CMK (cell line): ENCODE data around the gene FSTL1.

Experiments used
- DNase-seq: peaks from one replicate; pipeline ENCODE4 v3.0.0-alpha.2; 2010; ENCODE audit warnings: low read depth

FSTL1 gene

DNA sequence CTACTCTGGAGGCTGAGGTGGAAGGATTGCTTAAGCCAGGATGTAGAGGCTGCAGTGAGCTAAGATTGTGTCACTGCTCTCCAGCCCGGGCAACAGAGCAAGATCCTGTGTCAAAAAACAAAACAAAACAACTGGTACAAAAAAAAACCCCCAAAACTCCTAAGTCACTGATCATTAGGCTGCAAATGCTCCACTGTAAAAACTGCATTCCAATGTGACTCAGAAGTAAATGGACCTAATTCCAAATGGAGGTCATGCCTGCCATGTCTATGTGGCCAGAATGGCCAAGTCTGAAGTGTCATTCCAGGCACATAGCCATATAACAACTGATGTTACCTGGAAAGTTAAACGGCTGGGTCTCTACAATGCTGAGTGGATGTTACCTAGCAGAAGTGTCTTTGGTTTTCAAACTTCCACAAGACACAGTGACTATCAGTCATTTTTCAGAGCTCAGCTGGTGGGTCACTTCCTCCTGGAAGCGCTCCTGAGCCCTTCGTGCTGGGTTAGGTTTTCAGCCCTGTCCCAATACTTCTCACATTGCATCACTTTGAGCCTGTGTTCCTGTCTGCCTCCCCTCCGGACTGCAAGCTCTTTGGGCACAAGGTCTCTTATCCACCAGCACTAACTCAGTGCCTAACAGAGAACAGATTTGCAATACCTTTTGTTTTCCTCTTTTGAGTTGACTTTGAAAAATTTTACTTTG, 10.6 kb downstream of the FSTL1 start:
- DNase-seq: no peak

DNA sequence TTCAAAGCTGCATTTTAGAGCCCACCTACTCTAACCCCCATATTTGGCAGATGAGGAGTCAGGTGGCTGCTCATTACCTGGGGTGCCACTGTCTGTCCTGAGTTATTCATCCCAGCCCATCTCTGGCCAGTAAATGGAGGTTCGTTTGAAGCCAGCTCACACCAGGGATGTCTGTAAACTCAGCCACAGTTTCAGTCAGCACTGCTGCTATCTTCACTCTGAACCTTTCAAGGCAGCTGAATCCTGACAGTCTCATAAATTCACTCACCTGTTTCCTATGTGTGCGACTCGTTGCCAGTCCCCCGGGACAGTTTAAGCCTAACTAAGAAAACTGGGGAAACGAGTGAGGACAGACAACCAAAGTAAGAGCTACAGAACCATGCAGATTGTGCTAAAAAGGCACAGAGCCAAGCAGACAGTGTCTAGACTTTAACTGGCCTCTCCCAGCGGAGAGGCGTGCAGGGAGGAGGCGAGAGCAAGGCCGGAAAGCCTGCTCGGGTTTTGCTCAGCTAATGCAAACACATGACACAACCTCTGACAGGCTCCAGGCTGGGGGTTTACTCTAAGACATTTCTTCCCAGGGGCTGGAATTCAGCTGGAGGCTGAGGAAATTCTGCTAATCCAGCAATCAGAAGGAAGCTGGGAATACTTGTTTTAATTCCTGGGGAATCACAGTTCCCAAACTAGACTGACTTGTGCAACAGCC, 12.0 kb downstream of the FSTL1 start:
- no peak for DNase-seq

DNA sequence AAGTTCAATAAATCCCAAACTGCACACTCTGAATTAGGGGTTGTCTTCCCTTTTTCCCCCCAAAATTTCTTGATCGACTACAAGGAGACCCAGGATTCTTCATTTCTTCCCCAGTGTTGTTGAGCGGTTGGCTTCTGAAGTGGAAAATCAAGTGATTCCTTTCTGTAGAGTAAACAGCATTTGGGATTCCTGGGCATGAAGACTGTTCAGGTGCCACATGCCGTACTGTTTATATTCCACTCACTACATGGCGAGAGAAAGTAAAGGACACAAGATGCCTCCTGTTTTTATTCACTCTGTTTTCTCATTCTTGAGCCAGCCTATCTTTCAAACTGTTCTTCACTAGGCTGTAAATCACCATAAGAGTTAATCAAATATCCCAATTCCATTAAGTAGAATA, 12.6 kb downstream of the FSTL1 start:
- no peak for DNase-seq

DNA sequence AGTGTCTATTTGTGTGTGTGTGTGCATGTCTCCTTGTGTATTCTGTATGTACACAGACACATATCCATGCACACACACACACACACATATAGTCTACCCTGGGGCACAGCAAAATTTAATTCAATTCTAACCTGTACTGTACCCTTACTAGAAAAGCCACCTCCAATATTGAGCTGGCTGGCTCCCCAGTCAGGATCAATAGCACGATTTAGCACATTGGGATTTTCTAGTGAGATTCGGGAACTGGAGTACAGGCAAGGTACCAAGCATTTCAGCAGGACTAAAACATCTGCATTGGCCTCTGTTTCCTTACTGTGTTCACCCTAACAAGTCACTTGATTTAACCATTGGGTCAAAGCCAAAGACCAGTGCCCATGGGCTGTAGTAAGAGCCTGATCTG, 13.2 kb downstream of the FSTL1 start:
- DNase-seq: no peak

DNA sequence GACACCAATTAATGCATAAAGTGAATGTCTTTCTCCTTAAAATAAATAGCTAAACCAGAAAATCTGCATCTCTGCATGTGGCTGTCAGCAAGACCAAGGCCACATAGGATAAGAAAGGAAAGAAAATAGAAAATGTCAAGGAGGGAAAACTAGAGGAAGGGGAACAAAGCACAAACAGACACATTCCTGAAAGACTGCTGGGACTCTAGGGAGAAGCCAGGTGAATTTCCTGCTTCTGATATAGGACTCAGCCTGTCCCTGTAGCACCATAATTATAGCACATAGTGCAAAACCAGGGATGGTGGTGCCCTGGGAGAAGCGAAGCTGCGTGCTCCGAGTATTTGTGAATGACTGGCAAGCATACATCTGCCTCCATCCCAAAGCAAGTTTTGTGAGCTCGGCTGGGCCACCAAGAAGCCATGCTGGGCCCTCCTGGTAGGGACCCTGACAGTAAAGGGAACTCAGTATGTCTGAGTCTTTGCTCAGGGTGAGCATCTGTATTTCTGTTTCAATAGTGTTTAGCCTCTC, 14.2 kb downstream of the FSTL1 start:
- no peak for DNase-seq

DNA sequence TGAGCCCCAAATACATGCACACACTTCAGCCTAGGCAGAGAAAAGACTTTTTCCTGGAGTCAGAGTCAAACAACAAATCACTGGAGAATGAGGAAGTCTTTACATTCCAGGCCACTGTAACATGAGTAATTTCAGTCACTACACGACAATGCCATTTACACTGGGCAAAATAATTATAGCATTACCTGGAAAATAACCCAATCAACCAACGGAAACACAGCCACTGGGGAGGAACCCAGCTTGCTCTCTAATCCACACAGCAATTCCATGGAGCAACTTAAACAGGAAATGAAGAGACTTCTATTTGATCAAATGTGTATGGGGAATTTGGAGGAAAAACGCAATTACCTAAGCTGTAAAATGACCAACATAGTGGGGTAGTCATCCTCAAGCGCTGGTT, 15.2 kb downstream of the FSTL1 start:
- no peak for DNase-seq

DNA sequence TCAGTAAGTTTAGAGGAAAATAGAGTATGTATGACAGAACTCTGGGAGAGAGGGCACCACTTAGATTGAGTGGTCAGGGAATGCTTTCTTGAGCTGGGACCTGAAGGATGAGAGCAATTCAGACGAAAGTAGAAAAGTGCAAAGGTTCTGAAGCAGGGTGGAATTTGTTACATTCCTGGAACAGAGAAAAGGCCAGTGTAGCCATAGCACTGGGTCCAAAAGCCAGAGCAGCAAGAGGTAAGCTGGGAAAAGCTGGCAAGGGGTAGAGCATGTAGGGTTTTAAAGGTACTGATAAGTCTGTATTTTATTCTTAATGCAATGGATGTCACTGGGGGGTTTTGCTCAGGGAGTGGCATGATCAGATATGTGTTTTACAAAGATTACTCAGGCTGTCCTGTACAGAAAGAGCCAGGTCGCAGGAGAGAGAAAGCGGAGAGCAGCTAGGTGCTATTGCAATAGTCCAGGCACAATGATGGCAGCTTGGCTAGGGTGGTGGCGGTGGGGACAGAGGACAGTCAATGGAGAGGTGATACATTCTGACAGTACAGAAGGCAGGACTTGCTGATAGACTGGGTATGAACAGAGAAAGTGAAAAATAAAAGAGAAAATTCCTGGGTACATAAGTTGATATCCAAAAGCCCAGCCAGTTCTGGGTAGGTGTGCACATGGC, 17.0 kb downstream of the FSTL1 start:
- no peak for DNase-seq

DNA sequence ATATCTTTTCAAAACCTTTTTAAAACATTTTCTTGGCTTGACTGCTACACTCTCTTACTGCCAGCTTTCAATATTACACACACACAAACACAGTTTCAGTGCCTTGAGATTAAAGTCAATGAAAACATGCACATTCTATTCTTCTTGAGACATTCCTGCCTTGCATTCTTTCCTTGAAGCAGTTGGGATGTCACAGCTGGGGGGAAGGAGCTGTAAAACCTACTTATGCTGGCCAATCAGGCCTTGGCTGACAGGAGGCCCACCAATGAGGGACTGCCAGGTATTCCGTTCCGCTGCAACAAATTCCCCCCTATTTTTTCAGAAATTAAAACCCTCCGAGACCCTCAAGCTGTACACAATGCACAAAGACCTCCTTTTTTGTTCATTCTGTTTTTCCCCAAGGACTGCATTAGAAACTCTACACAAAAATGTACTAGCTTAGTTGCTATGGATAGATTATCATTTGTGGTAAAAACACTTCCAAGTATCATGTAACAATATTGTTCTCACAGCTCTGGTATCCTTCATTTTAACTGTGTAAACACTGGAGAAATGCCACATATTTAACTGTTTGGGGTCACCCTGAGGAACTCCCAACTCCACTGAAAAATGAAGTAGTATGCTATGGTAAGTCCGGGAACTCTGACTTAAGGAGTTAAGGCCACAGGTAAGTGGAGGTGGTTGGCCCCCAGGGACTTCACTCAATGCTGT, 18.5 kb downstream of the FSTL1 start:
- no peak for DNase-seq

DNA sequence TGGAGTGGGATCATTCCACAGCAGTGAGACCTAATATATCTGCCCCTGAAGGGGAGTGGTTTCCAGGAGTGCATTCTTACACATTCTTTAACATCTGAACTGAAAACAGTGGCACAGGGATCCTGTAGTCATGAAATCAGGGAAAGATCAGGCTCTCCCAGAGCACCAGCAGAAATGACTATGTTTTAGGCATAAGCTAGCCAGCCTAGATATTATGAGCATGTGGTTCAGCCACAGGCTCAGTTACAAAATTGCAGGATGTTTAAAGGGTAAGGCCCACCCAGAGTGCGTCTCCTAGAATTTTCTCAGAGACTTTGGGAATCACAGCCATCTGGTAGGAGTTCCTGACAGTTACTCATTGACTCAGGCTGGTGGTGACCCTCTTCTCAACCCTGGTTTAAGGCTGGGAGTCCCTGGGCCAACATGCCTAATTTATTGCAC, 20.9 kb downstream of the FSTL1 start:
- DNase-seq: no peak

DNA sequence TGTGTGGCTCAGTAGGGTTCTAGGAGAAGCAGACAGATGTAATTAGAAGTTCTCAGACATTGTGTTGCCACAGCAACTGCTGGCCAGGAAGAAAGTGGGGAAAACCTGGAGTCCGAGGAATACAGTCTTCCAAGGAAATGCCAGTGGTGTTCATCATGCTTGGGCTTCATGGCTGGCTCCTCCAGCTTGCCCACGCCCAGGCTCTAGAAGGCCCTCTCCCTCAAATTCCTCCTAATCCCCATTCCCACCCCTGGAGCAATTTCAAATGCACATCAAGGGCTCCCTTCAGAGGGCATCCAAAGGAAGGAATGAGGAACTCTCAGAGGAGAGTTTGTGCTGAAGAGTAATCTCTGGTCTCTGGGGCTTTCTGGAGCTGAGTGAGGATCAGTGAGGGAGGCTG, 21.9 kb downstream of the FSTL1 start:
- DNase-seq: no peak

DNA sequence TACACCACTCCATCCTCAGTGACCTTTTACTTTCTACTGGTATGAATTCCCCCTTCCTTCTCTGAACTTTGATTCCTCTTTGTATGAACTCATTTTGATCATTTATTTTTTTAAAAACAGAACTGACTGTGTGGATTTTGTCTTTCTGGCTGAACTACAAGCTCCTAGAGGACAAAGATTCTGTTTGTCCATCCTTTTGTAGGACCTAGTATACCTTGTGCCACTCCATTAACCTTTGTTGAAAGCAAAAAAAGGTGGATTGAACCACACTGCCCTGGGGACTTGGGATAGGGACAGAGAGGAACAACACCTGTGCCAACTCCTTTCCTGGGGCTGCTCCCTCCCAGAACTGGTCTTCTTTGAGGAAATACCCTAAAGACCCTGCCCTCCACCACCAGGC, 23.6 kb downstream of the FSTL1 start:
- no peak for DNase-seq

DNA sequence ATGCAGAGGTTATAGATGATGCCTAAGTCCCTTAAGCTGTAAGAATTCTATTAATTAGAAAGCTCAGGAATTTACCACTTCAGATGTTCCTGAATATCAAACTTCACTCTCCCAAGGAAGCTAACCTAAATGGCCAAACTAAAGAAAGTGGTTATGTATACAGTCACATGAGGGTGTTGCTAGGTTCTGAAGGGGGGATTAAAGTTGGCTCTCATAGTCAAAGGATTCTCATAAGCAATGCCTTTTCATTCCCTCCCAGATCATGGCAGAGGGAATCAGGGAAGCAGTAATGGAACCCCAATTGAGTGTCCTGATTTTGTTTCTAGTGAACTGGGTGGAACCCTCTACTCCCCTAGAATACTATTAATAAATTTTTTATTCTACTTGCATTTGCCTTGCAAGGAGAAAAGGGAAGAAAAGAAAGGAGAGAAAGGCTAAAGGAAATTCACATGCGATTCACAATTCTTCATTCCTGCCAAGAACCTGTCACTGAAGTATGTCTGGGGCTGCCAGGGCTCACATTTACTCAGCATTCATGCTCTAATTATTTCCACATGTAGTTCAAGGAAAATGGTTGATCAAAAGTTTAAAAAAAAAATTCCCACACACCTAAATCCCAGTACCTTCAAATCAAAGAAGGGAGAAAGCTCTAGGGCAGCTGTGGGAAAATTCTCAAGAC, 25.1 kb downstream of the FSTL1 start:
- no peak for DNase-seq

DNA sequence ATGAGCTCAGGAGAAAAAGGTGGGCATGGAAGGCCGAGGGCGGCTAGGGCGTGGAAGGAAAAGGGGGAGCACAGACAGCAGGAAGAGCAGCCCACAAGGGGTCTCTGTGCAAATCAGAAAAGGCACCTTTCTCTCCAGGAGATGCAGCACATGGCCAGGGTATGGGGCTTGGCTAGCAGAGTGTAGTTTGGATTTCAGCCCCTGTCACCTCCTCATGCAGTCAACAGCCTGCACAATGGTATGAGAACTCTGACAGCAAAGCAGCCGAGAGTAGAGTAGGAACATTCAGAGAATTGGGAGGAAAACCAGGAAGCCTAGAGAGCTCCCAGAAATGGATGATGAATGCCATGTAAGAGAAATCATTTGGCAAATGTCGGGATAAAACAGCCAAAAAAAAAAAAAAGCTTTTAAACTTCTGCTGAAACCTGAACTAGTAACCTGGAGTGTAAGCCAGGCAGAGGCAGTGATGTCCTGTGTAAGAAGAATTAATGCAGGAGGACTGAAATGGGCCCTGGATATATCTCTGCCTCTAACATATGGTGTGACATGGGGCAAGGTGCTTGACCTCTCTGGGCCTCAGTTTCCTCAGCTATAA, 25.7 kb downstream of the FSTL1 start:
- DNase-seq: no peak

DNA sequence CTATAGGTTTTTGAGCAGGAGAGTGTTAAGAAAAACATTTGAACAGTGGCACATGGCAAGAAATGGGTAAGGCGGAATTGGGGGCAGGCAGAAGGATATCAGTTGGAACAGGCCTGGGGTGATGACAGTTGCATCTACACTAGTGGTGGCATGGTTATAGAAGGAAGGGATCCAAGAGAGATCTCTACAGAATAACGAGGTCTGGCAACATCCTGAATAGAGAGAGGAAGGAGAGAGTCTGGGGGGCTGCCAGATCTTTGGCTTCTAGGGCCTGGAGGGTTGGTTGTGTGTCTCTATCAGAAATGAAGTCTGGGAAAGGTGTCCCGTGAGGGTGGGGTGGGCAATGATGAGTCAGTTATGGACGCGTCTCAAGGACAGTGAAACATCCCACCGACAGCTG, 26.3 kb downstream of the FSTL1 start:
- DNase-seq: no peak

DNA sequence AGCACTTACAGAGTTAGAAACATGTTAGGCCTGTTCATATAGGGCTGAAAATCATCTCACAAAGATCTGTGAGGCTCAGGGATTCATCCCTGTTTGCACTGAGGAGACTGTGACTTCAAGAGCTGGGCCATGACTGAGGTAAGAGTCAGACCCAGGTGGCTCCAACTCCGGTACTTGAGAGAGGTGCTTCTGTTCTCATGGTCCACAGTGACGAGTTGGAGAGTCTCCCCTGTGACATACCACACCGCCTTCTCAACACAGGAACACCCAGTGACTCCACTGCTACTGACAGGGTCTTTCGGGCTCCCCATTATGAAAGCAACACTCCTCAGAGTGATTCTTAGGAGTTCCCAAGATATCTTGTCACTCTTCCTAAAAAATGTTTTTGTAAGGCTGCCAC, 27.4 kb downstream of the FSTL1 start:
- no peak for DNase-seq

DNA sequence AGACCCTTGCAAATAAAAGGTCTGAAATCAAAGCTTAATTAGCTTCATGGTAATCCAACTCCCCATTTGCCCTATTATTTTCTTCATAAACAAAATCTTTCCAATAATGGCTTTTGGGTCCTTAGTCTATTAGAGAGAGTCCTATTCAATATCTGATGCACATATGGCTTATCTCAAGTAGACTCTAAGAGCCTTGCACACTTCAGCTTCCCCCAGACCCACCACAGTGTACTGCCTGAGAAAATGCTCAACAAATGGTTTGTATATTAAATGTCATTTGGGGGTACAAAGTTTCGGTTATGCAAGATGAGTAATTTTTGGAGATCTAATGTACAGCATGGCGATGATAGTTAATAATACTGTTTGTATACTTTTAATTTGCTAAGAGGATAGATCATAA, 28.9 kb downstream of the FSTL1 start:
- DNase-seq: no peak

DNA sequence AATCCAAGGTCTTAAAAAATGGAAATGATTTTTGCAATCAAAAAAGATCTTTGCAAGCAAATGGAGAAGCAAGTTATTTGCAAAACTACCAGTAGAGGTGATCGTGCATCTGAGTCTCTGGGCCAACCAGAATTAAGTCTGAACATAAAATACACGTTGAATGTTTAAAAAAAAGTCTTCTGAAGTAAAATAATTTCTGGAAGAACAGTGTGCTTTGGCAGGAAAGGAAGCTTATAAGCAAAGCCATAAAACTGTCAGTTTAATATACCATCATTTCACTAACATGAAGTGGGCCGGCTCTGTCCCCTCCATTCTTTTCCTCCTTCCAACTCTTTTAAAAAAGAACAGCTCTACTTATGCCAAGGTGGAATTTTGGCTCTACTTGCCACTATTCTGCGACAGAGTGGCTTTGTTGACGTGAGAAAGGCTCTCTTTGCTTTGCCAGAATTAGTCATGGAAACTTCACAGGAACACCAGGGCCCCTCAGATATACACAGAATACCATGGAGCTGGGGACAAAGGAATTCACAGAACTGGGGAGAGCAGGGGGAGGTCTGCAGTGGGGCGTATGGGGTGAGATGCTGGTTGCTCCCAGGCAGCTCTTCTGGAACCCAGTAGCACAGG, 29.8 kb downstream of the FSTL1 start:
- DNase-seq: no peak

DNA sequence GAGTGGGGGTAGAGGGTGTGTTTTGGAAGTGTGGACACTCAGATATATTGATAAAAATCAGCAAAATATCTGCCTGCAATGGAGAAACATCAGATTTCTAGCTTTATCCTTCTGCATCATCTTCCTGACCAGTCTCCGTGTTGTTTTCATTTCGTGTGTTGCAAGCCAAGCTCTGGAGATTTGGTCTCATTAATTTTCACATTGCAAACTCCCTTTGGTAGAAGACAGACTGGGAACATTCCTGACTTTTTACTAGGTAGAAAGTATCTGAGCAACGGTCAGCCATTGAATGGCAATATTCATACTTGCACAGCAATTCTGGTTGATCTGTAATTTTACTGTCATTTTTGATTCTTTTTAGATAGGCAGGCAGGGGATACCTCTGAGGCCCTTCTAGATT, 30.4 kb downstream of the FSTL1 start:
- DNase-seq: no peak

DNA sequence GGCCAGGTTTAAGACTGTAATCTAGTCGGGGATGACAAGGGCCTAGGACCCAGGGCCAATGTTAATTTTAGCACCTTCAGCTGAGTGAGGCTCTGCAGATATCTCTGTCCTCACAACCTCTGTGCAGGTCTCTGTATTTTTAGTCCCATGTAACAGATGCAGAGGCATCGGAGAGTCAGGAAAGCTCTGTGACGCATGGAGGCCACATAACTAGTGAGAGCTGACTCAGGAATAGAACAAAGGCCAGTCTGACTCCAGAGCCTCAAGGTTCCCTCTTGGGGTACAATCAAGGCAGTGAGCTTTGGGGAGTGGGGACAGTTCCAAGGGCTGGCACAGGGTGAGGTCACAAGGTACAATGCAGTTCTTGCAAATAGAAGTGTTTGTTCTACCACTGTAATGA, 31.0 kb downstream of the FSTL1 start:
- DNase-seq: no peak

DNA sequence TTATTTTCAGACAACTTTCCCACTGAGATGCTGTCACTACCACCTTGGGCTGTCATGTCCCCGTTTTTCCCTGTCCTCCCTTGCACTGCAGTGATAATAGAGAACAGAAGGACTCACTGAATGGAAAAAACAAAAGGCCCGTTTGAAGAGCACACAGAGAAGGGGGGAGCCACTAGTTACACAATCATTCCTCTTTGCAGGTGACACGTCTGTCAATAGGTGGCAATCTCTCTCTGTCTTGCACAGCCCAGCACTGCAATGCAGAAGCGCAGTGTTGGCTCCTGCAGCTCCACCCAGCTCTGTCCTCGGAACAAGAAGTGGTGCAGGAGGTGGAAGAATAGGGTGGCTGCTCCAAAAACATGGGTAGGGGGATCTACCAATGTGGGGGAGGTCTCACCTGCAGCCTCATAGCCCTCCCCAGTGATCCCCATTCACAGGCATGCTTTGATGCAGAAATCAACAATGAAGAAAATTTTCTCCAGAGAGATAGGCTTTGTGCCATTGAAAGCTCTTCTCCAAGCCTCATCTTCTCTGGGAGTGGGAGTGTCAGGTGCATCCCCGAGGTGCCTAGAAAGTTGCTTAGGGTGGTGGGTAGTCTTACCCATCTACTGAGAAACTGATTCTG, 31.8 kb downstream of the FSTL1 start:
- DNase-seq: no peak

DNA sequence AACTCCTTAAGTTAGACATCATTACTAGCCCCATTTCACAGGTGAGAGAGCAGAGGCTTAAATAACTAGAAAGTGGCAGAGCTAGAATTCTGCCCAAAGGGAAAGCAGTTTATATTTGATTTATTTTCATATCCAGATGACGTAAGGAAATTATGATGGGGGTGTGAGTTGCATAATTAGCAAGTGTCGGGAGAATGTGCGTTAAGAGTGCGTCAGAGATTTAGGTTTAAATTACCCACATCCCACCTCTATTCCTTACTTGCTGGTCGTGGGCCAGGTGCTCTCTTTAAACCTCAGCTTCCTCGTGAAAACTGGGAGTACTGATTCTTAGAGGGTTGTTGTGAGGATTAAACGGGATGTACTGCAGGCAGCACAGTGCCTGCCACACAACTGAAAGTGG, 32.3 kb downstream of the FSTL1 start:
- DNase-seq: no peak
